NCI-H510A (cell line): Measurements from ENCODE around the gene CIAO3.

Experiments
- DNase-seq: peaks from one replicate; lab custom pipeline; 2025; lab: John Stamatoyannopoulos, UW

CIAO3 gene

GRCh38 chr16:734981-735881 is 5.6 kb downstream of the CIAO3 start:
- no peak for DNase-seq

GRCh38 chr16:734208-734980 is 6.4 kb downstream of the CIAO3 start:
- DNase-seq: no peak

GRCh38 chr16:733382-734207 is 7.2 kb downstream of the CIAO3 start:
- no peak for DNase-seq

GRCh38 chr16:732936-733335 is 7.9 kb downstream of the CIAO3 start:
- DNase-seq: no peak

GRCh38 chr16:732332-732731 is 8.5 kb downstream of the CIAO3 start:
- DNase-seq: no peak

- no peak for DNase-seq
These were observed 9.9 kb downstream of the CIAO3 start for GRCh38 chr16:730666-731509.

- DNase-seq: no peak
These were observed 10.8 kb downstream of the CIAO3 start for GRCh38 chr16:729768-730665.

GRCh38 chr16:728890-729744 is 11.7 kb downstream of the CIAO3 start:
- DNase-seq: no peak

GRCh38 chr16:728131-728889 is 12.5 kb downstream of the CIAO3 start:
- DNase-seq: peak; percentile 57

GRCh38 chr16:727291-727977 is 13.4 kb downstream of the CIAO3 start:
- no peak for DNase-seq

GRCh38 chr16:726438-727290 is 14.1 kb downstream of the CIAO3 start, which contains the start of the genes CCDC78 and HAGHL:
Gene CCDC78 (minus strand): TSS chr16:726443. CDS start chr16:726367, 76 bp downstream.
Gene HAGHL (plus strand): TSS chr16:727106. CDS start chr16:727510, 404 bp downstream.
- no peak for DNase-seq

GRCh38 chr16:726188-726437 is 14.7 kb downstream of the CIAO3 start:
- DNase-seq: no peak

- no peak for DNase-seq
These were observed 15.2 kb downstream of the CIAO3 start for GRCh38 chr16:725463-726187.

GRCh38 chr16:725041-725376 is 15.8 kb downstream of the CIAO3 start:
- no peak for DNase-seq

- DNase-seq: no peak
These were observed 16.4 kb downstream of the CIAO3 start for GRCh38 chr16:724188-725040.

GRCh38 chr16:723695-724094 is 17.1 kb downstream of the CIAO3 start:
- no peak for DNase-seq
